T-helper 1 cell treated with Interleukin-12 subunit alpha and Interleukin-12 subunit beta and Interleukin-4 antibody, amounts not matched to agents 30 ng/mL and 1 ng/mL, for 36 hours (primary cell): ENCODE data around the gene ZKSCAN5. TPM values are rescaled to one million over a fixed set of nuclear protein-coding genes. Genes with fewer than 3 reads are reported as not detected.
"Not testable (repeated sequence)": the region's sequence is repeated elsewhere in the genome, so short reads cannot be mapped to it uniquely, and the experiment has no call there.

Experiments used
- intact Hi-C: fragments of 100-400 bp; cut with micrococcal nuclease; formaldehyde crosslinking; loops from one replicate; pipeline ENCODE4 v1.15.1; 2024
- total RNA-seq: library from RNA; stranded (reverse); gene quantifications from 2 replicates; pipeline ENCODE4 v1.2.3, GENCODE V29; 2022

The ZKSCAN5 gene
- total RNA-seq, 1 donor from 2014 or later, result 12.6 TPM

DNA sequence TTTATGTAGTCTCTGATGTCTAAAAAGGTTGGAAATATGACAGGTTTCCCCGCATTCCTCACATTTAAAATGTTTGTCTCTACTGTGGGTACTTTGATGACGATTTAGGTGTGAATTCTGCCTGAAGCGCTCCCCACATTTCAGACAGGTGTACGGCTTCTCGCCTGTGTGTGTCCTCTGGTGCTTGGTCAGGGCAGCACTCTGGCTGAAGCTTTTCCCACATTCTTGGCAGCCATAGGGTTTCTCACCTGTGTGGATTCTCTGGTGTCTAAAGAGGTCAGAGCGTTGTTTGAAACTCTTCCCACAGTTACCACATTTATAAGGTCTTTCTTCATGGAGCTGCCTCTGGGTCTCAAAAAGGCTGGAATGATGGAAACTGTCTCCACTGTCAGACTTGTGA is 10.6 kb upstream of the ZKSCAN5 start:
- intact Hi-C loops, result no loop called here

DNA sequence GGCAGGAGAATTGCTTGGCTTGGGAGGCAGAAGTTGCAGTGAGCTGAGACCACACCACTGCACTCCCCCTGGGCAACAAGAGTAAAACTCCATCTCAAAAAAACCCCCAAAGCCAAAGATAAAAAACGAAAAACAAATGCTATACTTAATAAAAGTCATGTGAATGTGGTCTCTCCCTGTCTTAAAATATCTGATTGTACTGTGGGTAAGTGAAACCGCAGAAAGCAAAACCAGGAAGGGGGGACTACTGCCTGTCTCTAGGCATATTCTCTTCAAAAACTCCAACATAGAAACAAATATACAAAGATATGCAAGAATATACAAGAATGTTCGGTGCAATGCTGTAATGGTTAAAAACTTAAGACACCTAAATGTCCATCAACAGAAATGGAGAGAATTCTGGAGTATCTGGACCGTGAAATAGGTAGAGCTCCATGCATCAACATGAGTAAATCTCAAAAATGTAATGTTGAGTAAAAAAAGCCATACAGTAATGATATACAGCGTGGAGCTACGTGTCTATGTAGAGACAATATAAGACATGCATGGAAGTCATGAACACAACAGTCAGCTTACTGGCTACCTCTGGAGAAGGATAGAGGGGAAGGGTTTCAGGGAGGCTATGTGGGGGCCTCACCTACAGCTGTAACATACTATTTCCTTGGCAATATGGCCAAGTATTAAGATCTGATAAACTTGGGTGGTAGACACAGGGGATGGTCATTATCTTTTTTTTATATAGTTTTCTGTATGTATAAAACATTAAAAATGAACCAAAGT is 6.5 kb upstream of the ZKSCAN5 start:
- intact Hi-C loops, result no loop called here

DNA sequence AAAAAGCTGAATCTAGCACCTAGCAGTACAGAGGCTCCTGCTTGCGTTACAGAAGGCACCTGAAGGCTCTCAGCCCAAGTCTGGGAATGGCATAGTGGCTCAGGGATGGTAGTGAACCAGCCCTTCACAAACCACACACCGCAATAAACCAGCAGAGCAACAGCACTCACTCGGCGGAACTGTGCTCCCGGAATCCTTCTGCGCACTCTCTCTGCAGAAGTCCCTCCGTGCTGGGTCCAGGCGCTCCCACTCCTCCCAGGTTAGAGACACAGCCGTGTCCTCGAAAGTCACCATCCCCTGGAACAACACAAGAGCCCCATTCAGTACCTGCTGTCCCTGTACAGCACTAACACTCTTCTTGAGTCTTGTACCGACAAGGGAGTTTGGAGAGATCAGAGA is 5.9 kb upstream of the ZKSCAN5 start:
- intact Hi-C loops, result no loop called here

DNA sequence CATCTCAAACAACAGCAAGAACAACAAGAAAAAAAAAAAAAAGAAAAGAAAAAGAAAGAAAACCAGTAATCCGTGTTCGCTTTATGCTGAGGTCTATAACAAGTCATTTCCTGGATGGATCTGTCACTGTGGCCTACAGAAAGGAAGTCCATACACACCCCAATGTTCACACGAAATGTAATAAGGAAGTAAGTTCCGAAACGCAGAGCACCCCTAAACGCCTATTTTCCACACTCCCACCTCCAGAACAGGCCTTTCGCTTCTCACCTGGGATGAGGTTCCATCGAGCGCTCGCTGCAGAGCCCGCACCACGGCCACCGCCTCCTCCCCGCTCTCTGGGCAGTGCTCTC is 5.1 kb upstream of the ZKSCAN5 start:
- intact Hi-C loops, result no loop called here

DNA sequence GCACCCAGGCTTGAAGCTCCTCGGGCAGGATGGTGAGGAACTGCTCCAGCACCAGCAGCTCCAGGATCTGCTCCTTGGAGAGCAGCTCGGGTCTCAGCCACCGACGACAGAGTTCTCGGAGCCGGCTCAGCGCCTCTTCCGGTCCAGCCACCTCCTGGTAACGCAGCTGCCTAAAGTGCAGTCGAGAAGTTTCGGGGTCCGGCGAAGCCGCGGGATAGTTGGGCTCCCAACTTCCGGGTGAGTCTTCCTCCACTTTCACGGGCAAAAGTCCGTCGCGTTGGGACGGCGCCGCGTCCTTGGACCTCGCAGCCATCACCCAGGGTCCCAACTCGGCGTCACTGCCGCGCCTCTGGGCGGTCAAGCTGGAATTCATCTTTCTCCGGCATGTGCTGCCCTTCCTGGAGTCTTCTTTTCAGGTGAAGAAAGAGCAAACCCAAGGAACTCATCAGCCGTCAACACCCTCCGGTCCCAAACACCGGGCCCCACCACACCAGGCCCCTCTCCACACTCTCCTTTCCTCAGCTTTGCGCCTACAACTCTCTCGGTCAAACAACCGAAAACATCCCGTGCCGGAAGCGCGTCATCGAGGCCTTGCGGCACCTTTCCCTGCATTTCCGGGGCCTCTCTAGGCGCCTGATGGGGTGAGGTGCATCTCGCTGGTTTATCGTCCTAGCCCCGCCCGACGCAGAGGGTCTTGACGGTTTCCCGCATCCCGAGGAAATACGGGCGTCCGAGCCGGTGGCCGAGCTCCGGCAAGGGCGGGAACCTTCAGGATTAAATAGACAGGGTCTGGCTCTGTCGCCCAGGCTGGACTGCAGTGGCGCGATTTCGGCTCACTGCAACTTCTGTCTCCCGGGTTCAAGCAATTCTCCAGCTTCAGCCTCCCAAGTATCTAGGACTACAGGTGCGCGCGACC is 4.5 kb upstream of the ZKSCAN5 start, which contains the start of gene ZNF394:
TSS of gene ZNF394 (minus strand) at position 561 of the 916 bp plus-strand sequence. CDS start at position 373, 188 bp downstream.
- intact Hi-C loops, result loop anchor here (1.0 to 10.0 kb wide), 8 partner anchors 28 to 495 kb away; partner anchors contain the start of genes ATP5MF, FAM200A, TRIM4 and ZNF655

DNA sequence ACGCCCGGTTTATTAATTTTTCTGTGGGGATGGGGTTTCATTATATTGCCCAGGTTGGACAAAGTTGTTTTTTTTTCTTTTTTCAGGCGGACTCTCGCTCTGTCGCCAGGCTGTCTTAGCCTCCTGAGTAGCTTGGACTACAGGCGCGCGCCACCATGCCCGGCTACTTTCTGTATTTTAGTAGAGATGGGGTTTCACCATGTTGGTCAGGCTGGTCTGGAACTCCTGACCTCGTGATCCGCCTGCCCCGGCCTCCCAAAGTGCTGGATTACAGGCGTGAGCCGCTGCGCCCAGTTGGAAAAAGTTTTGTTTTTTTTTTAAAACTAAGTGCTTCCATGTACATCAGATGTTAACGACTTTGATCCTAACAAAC is 3.8 kb upstream of the ZKSCAN5 start:
- intact Hi-C loops, result loop anchor here (1.0 to 10.0 kb wide), 8 partner anchors 28 to 494 kb away; partner anchors contain the start of genes ATP5MF, FAM200A, TRIM4 and ZNF655

- intact Hi-C loops, result loop anchor here (10.0 kb wide), 2 partner anchors 334 to 494 kb away; no protein-coding TSS in a partner anchor
Measured at GRCh38 chr7:99501236-99501635, 3.2 kb upstream of the ZKSCAN5 start.

GRCh38 chr7:99504281-99504602 is 220 bp upstream of the ZKSCAN5 start:
- intact Hi-C loops, result loop anchor here (1.0 to 10.0 kb wide), 7 partner anchors 32 to 511 kb away; partner anchors contain the start of genes BUD31, PDAP1, ZKSCAN1 and ZNF789

GRCh38 chr7:99505324-99505662 is 831 bp downstream of the ZKSCAN5 start:
- intact Hi-C loops, result loop anchor here (1.0 to 10.0 kb wide), 5 partner anchors 47 to 490 kb away; partner anchors contain the start of genes FAM200A, ZNF655 and ZSCAN25

GRCh38 chr7:99514050-99514449 is 9.6 kb downstream of the ZKSCAN5 start:
- intact Hi-C loops, result no loop called here

DNA sequence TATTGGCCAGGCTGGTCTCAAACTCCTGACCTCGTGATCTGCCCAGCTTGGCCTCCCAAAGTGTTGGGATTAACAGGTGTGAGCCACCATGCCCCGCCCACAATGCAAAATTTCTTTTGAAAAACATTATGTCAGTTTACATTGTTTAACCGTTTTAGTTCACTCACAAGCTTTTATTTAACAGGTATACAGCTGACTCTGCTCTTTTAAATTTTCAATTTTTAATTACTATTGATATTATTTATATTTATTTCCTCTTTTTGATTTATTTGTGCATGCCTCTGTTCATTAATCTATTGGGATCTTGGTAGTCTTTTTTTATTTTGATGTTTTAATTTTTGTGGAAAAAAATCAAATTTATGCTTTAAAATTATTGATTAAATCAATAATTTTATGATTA is 16.9 kb downstream of the ZKSCAN5 start:
- intact Hi-C loops, result no loop called here

DNA sequence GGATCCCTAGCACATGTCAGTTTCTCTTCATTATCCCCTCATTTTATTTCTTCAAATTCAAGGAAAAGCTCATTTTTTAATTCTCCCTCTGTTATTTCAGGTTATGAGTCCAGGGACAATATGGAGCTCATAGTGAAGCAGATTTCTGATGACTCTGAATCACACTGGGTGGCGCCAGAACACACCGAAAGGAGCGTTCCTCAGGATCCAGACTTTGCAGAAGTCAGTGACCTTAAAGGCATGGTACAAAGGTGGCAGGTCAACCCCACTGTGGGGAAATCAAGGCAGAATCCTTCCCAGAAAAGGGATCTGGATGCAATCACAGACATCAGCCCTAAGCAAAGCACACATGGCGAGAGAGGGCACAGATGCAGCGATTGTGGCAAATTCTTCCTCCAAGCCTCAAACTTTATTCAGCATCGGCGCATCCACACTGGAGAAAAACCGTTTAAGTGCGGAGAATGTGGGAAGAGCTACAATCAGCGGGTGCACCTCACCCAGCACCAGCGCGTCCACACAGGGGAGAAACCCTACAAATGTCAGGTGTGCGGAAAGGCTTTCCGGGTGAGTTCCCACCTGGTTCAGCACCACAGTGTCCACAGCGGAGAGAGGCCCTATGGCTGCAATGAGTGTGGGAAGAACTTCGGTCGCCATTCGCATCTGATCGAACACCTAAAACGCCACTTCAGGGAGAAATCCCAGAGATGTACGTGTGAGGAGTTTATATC is 21.4 kb downstream of the ZKSCAN5 start:
- intact Hi-C loops, result no loop called here

- intact Hi-C loops, result no loop called here
Measured at GRCh38 chr7:99531354-99531765, 26.9 kb downstream of the ZKSCAN5 start.

GRCh38 chr7:99535667-99536066 is 31.2 kb downstream of the ZKSCAN5 start:
- intact Hi-C loops, result no loop called here

- intact Hi-C loops, result no loop called here
Measured at GRCh38 chr7:99539213-99539811, 34.9 kb downstream of the ZKSCAN5 start.

DNA sequence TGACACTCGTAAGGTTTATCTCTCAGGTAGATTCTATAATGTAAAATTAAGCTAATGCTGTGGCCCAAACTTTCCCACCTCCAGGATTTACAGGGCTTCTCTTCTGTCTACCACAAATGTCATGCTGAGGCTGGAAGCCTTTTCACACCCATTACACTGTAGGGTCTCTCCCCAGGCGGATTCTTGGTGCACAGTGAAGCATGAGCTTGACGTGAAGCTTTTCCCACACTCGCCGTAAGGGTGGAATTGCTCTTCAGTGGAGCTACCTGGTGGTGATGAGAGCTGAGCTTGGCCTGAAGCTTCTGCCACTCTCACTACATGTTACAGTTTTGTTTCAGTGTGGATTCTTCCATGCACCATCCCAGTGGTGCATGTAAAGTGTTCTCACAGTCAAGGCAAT is 36.1 kb downstream of the ZKSCAN5 start:
- intact Hi-C loops, result no loop called here

GRCh38 chr7:99541212-99541611 is 36.8 kb downstream of the ZKSCAN5 start:
- intact Hi-C loops, result no loop called here

GRCh38 chr7:99543081-99543671 is 38.7 kb downstream of the ZKSCAN5 start:
- intact Hi-C loops, result no loop called here

DNA sequence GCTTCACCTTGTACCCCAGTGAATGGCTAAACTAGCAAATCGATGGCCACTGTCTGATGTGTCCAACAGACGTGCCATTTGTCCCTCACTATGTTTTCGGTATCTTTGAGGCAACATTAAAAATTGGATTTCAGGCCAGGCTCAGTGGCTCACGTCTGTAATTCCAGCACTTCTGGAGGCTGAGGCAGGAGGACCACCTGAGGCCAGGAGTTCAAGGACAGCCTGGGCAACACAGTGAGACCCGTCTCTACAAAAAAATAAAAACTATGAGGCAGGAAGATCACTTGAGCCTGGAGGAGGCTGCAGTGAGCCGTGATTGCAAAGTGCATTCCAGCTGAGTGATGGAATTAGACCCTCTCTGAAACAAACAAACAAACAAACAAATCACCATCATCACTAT is 39.5 kb downstream of the ZKSCAN5 start:
- intact Hi-C loops, result no loop called here

DNA sequence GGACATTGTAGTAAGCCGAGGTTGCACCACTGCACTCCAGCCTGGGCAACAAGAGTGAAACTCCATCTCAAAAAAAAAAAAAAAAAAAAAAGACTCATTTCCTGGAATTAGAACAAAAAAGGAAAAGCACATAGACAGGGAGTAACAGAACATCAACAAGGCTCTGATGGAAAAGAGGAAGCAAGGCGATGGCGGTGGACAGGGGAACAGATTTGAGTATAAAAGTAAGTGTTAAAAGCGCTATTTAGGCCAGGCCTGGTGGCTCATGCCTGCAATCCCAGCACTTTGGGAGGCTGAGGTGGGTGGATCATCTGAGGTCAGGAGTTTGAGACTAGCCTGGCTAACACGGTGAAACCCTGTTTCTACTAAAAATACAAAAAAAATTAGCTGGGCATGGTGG is 40.8 kb downstream of the ZKSCAN5 start:
- intact Hi-C loops, result not testable (repeated sequence)

GRCh38 chr7:99549545-99549944 is 45.1 kb downstream of the ZKSCAN5 start:
- intact Hi-C loops, result not testable (repeated sequence)
